ENCODE data around the gene ALKBH5.

Gene ALKBH5

GRCh38 chr17:18218756-18219415 is 35.3 kb downstream of the ALKBH5 start:
- no peak for DNase-seq (ENCODE audit: low spot score)

- DNase-seq (ENCODE audit: low spot score), result no peak
These were observed 40.4 kb downstream of the ALKBH5 start for GRCh38 chr17:18224053-18224386.

- DNase-seq (ENCODE audit: low spot score), result peak; percentile 81
These were observed 40.9 kb downstream of the ALKBH5 start for GRCh38 chr17:18224387-18225120.

GRCh38 chr17:18225121-18225641 is 41.6 kb downstream of the ALKBH5 start, which contains the start of gene LLGL1:
LLGL1 (plus strand) TSS chr17:18225635; CDS start chr17:18225683, 48 bp downstream.
- DNase-seq (ENCODE audit: low spot score), result peak; percentile 95

- DNase-seq (ENCODE audit: low spot score), result no peak
These were observed 42.1 kb downstream of the ALKBH5 start for GRCh38 chr17:18225642-18226283.

GRCh38 chr17:18226284-18226945 is 42.8 kb downstream of the ALKBH5 start:
- no peak for DNase-seq (ENCODE audit: low spot score)

GRCh38 chr17:18227635-18228034 is 44.0 kb downstream of the ALKBH5 start:
- no peak for DNase-seq (ENCODE audit: low spot score)

- DNase-seq (ENCODE audit: low spot score), result no peak
These were observed 44.6 kb downstream of the ALKBH5 start for GRCh38 chr17:18228176-18228682.

- no peak for DNase-seq (ENCODE audit: low spot score)
These were observed 45.6 kb downstream of the ALKBH5 start for GRCh38 chr17:18229254-18229653.

GRCh38 chr17:18229771-18230170 is 46.1 kb downstream of the ALKBH5 start:
- no peak for DNase-seq (ENCODE audit: low spot score)

- no peak for DNase-seq (ENCODE audit: low spot score)
These were observed 46.9 kb downstream of the ALKBH5 start for GRCh38 chr17:18230288-18231141.

- no peak for DNase-seq (ENCODE audit: low spot score)
These were observed 47.5 kb downstream of the ALKBH5 start for GRCh38 chr17:18231164-18231563.

GRCh38 chr17:18233803-18234518 is 50.3 kb downstream of the ALKBH5 start:
- DNase-seq (ENCODE audit: low spot score), result no peak

- DNase-seq (ENCODE audit: low spot score), result no peak
These were observed 51.3 kb downstream of the ALKBH5 start for GRCh38 chr17:18234853-18235380.

- DNase-seq (ENCODE audit: low spot score), result no peak
These were observed 52.2 kb downstream of the ALKBH5 start for GRCh38 chr17:18235743-18236256.

- no peak for DNase-seq (ENCODE audit: low spot score)
These were observed 52.9 kb downstream of the ALKBH5 start for GRCh38 chr17:18236494-18236893.

GRCh38 chr17:18237461-18237860 is 53.8 kb downstream of the ALKBH5 start:
- DNase-seq (ENCODE audit: low spot score), result no peak

GRCh38 chr17:18238299-18238698 is 54.7 kb downstream of the ALKBH5 start:
- no peak for DNase-seq (ENCODE audit: low spot score)

- no peak for DNase-seq (ENCODE audit: low spot score)
These were observed 56.8 kb downstream of the ALKBH5 start for GRCh38 chr17:18240449-18240848.
